HepG2 (cell line): Measurements from ENCODE around the gene ACTN4. TPM values are rescaled to one million over a fixed set of nuclear protein-coding genes. Genes with fewer than 3 reads are reported as not detected.

Experiments
- ATAC-seq: fragments of 200-7000 bp; cut with Tn5 transposase; 3 replicates; pipeline ENCODE4 v1.9.1; 2020; ENCODE audit warnings: mild to moderate bottlenecking, moderate library complexity
- BruUV-seq: library from RNA; stranded (reverse); fragments of 400-500 nt; replicated peaks from 2 replicates; lab custom pipeline; 2021; lab: Mats Ljungman, UMichigan
- CTCF ChIA-PET: fragments of 300-600 bp; formaldehyde crosslinking; extraction: SDS; loops from one replicate; lab custom pipeline; 2021; ENCODE audit warnings: low total read pairs, inconsistent platforms, low intra/inter-chr PET ratio; lab: Yijun Ruan, JAX
- POLR2A ChIA-PET: fragments of 350-600 bp; sonication (Branson Sonifier 250); formaldehyde crosslinking; loops from one replicate; lab custom pipeline; 2020; ENCODE audit warnings: antibody characterized with exemption, inconsistent platforms; lab: Yijun Ruan, JAX
- DNase-seq: peaks from one replicate; pipeline ENCODE4 v3.0.0-alpha.2; 2015; ENCODE audit warnings: low spot score
- FAIRE-seq: peaks from 3 replicates; lab custom pipeline; 2011; peaks lifted over from hg19 to GRCh38; lab: Jason Lieb, UNC
- H2AFZ ChIP-seq: one replicate; pipeline ENCODE4 v1.6.1; 2011; ENCODE audit warnings: low read length, inconsistent platforms
- H3K27ac ChIP-seq: fragments of 300-600 bp; 3 replicates; pipeline ENCODE4 v1.8.0; 2011; ENCODE audit warnings: mixed run types, mild to moderate bottlenecking, mixed read lengths, low read length, inconsistent platforms; ENCODE audit not compliant: insufficient read depth; ENCODE audit errors: extremely low read length
- H3K27me3 ChIP-seq, 2 experiments: fragments of 200-600 bp in 1 of 2; 2 replicates in 1 of 2; 3 replicates in 1 of 2; pipeline versions ENCODE4 v1.6.0 to v1.8.0; 2011; ENCODE audit warnings: low read length in 2 of 2, mild to moderate bottlenecking in 2 of 2, moderate library complexity in 2 of 2, inconsistent platforms in 1 of 2; ENCODE audit not compliant: insufficient read depth in 2 of 2, control insufficient read depth in 1 of 2
- H3K36me3 ChIP-seq, 2 experiments: fragments of 200-600 bp in 1 of 2; replicated peaks in 1 of 2; 2 replicates in 1 of 2; 3 replicates in 1 of 2; pipeline versions ENCODE4 v1.5.1 to v1.8.0; 2011; ENCODE audit warnings: low read length in 2 of 2, inconsistent platforms in 1 of 2; ENCODE audit not compliant: insufficient read depth in 2 of 2, control insufficient read depth in 1 of 2
- H3K4me1 ChIP-seq: 2 replicates; pipeline ENCODE4 v1.5.1; 2012; ENCODE audit warnings: low read length, inconsistent platforms; ENCODE audit not compliant: insufficient read depth
- H3K4me2 ChIP-seq: 2 replicates; pipeline ENCODE4 v1.6.0; 2011; ENCODE audit warnings: low read depth, low read length, inconsistent platforms
- H3K4me3 ChIP-seq, 3 experiments: fragments of 200-600 bp in 1 of 3; sonication (generic), shearing (Covaris generic) in 1 of 3; replicated peaks in 1 of 3; 2 replicates each; pipeline ENCODE4 v1.5.1; 2011 to 2016; ENCODE audit warnings: low read length in 3 of 3, inconsistent platforms in 2 of 3, low read depth in 2 of 3, mild to moderate bottlenecking in 2 of 3, control low read depth in 1 of 3, mixed read lengths in 1 of 3; ENCODE audit not compliant: insufficient read depth in 1 of 3
- H3K79me2 ChIP-seq: one replicate; pipeline ENCODE4 v1.6.1; 2011; ENCODE audit warnings: low read length, inconsistent platforms; ENCODE audit not compliant: insufficient read depth
- H3K9ac ChIP-seq: 2 replicates; pipeline ENCODE4 v1.6.0; 2011; ENCODE audit warnings: mild to moderate bottlenecking, low read depth, low read length, inconsistent platforms; ENCODE audit not compliant: insufficient read depth
- H3K9me3 ChIP-seq: 2 replicates; pipeline ENCODE4 v1.5.1; 2012; ENCODE audit warnings: mild to moderate bottlenecking, low read length
- H4K20me1 ChIP-seq: 2 replicates; pipeline ENCODE4 v1.6.0; 2011; ENCODE audit warnings: inconsistent platforms, mild to moderate bottlenecking, low read length, moderate library complexity; ENCODE audit not compliant: insufficient read depth
- ATM ChIP-seq: fragments of 450-650 bp; IDR thresholded peaks from 2 replicates; pipeline ENCODE4 v1.7.1; 2017; ENCODE audit warnings: mild to moderate bottlenecking, borderline replicate concordance
- CCAR2 ChIP-seq: fragments of 200-400 bp; formaldehyde crosslinking; optimal IDR thresholded peaks from 2 replicates; pipeline ENCODE3; 2018; ENCODE audit warnings: low read depth, mild to moderate bottlenecking, low read length, moderate library complexity
- KMT2B ChIP-seq: IDR thresholded peaks from 2 replicates; pipeline ENCODE4 v1.6.1; 2016; ENCODE audit warnings: missing genetic modification reagents, missing compliant biosample characterization
- MIXL1 ChIP-seq: IDR thresholded peaks from 2 replicates; pipeline ENCODE4 v1.6.1; 2016
- TMF1 ChIP-seq: sonication (generic); formaldehyde crosslinking; IDR thresholded peaks from 2 replicates; pipeline ENCODE4 v1.8.1; 2022; ENCODE audit warnings: low read depth, missing genetic modification reagents
- ZNF713 ChIP-seq: sonication (generic); formaldehyde crosslinking; IDR thresholded peaks from 2 replicates; pipeline ENCODE4 v1.4.0; 2020; ENCODE audit warnings: mild to moderate bottlenecking, missing genetic modification reagents
- WGBS: methylation state at CpG from one replicate; pipeline ENCODE4 v1.1.6; 2017; ENCODE audit warnings: low lambda C conversion rate; 5-methylcytosine and 5-hydroxymethylcytosine counted together
- in situ Hi-C: cut with HindIII; loops from 2 replicates; pipeline ENCODE4 v1.10.0; 2017; ENCODE audit warnings: low pct_unique_long_range_greater_than_20kb; ENCODE audit not compliant: extremely low pct_ligation_motif_present
- intact Hi-C: fragments of 100-400 bp; cut with micrococcal nuclease; formaldehyde crosslinking; loops from one replicate; pipeline ENCODE4 v1.10.0; 2022; ENCODE audit not compliant: unreplicated experiment
- polyA plus RNA-seq, 8 experiments: library from polyadenylated mRNA; depleted of rRNA in 3 of 8; stranded (reverse) in 7 of 8; unstranded in 1 of 8; fragments of >200 nt; fragmentation: Illumina TruSeq in 4 of 8; extraction: Trizol in 4 of 8; gene quantifications; 2 replicates each; pipeline versions ENCODE4 v1.2.1 to v1.2.3, GENCODE V29; 2011 to 2016; ENCODE audit warnings: low read depth in 4 of 8, missing spikeins in 1 of 8, mixed read lengths in 1 of 8; ENCODE audit not compliant: insufficient read depth in 1 of 8
- total RNA-seq, 5 experiments: library from RNA; depleted of rRNA; stranded (reverse); fragments of >200 nt; fragmentation: Illumina TruSeq; extraction: Trizol; gene quantifications; 2 replicates each; pipeline ENCODE4 v1.2.3, GENCODE V29; 2016; ENCODE audit warnings: low read depth in 1 of 5
- TF ChIP-seq, protein P1 (sequence below): sonication (generic); formaldehyde crosslinking; IDR thresholded peaks from 2 replicates; pipeline ENCODE4 v1.8.0; 2022; ENCODE audit warnings: missing genetic modification reagents, mild to moderate bottlenecking, borderline replicate concordance
- TF ChIP-seq, protein P2 (sequence below): sonication (generic); formaldehyde crosslinking; conservative IDR thresholded peaks from 2 replicates; pipeline ENCODE4 v1.5.0; 2020; ENCODE audit warnings: missing genetic modification reagents
- TF ChIP-seq, protein P3 (sequence below): sonication (generic); formaldehyde crosslinking; IDR thresholded peaks from 2 replicates; pipeline ENCODE4 v1.4.0; 2020; ENCODE audit warnings: mild to moderate bottlenecking, missing genetic modification reagents, borderline replicate concordance
- TF ChIP-seq, protein P4 (sequence below): sonication (generic); formaldehyde crosslinking; IDR thresholded peaks from 2 replicates; pipeline ENCODE4 v1.9.0; 2021; ENCODE audit warnings: missing genetic modification reagents, mild to moderate bottlenecking, borderline replicate concordance

The ACTN4 gene
- total and polyA plus RNA-seq, 2 of the 13 experiments (the other 11 are each of a cell fraction or from before 2014, with no cell fraction given): 171 to 192 TPM

DNA sequence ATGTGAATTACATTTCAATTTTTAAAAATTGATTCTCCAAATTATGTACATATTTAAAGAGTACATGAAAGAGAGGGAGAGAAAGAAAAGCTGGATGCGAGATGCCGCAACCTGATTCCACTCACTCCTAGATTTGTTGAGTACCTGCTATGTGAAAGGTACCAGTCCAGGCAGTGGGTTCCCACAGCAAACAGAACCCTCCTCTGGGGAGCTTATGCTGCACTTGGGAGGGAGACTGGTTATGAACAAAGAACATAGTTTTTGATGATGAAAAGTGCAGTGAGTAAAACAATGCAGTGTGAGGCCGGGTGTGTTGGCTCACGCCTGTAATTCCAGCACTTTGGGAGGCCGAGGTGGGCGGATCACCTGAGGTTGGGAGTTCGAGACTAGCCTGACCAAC is 43.4 kb downstream of the ACTN4 start:
- CTCF ChIA-PET: no interaction called here
- no peak overlapping the region for H3K27ac ChIP-seq
- intact Hi-C loops (no loop called here), in situ Hi-C loops (no loop called here)
- no peaks in the 10 kb centered on the region for H3K27me3 ChIP-seq
- BruUV-seq: no TSS peak
- no peak overlapping the region for H3K4me2 ChIP-seq
- H3K4me3 ChIP-seq: no peak overlapping the region
- TF ChIP-seq TMF1 (no peak), MIXL1 (CRISPR knock-in tag) (no peak), CCAR2 (no peak), ZNF713 (CRISPR knock-in tag) (no peak), ATM (no peak), KMT2B (CRISPR knock-in tag) (no peak)
- TF ChIP-seq, protein P1, sequence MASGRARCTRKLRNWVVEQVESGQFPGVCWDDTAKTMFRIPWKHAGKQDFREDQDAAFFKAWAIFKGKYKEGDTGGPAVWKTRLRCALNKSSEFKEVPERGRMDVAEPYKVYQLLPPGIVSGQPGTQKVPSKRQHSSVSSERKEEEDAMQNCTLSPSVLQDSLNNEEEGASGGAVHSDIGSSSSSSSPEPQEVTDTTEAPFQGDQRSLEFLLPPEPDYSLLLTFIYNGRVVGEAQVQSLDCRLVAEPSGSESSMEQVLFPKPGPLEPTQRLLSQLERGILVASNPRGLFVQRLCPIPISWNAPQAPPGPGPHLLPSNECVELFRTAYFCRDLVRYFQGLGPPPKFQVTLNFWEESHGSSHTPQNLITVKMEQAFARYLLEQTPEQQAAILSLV (CRISPR knock-in tag): no peak
- TF ChIP-seq, protein P2, sequence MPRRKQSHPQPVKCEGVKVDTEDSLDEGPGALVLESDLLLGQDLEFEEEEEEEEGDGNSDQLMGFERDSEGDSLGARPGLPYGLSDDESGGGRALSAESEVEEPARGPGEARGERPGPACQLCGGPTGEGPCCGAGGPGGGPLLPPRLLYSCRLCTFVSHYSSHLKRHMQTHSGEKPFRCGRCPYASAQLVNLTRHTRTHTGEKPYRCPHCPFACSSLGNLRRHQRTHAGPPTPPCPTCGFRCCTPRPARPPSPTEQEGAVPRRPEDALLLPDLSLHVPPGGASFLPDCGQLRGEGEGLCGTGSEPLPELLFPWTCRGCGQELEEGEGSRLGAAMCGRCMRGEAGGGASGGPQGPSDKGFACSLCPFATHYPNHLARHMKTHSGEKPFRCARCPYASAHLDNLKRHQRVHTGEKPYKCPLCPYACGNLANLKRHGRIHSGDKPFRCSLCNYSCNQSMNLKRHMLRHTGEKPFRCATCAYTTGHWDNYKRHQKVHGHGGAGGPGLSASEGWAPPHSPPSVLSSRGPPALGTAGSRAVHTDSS: no peak
- TF ChIP-seq, protein P3, sequence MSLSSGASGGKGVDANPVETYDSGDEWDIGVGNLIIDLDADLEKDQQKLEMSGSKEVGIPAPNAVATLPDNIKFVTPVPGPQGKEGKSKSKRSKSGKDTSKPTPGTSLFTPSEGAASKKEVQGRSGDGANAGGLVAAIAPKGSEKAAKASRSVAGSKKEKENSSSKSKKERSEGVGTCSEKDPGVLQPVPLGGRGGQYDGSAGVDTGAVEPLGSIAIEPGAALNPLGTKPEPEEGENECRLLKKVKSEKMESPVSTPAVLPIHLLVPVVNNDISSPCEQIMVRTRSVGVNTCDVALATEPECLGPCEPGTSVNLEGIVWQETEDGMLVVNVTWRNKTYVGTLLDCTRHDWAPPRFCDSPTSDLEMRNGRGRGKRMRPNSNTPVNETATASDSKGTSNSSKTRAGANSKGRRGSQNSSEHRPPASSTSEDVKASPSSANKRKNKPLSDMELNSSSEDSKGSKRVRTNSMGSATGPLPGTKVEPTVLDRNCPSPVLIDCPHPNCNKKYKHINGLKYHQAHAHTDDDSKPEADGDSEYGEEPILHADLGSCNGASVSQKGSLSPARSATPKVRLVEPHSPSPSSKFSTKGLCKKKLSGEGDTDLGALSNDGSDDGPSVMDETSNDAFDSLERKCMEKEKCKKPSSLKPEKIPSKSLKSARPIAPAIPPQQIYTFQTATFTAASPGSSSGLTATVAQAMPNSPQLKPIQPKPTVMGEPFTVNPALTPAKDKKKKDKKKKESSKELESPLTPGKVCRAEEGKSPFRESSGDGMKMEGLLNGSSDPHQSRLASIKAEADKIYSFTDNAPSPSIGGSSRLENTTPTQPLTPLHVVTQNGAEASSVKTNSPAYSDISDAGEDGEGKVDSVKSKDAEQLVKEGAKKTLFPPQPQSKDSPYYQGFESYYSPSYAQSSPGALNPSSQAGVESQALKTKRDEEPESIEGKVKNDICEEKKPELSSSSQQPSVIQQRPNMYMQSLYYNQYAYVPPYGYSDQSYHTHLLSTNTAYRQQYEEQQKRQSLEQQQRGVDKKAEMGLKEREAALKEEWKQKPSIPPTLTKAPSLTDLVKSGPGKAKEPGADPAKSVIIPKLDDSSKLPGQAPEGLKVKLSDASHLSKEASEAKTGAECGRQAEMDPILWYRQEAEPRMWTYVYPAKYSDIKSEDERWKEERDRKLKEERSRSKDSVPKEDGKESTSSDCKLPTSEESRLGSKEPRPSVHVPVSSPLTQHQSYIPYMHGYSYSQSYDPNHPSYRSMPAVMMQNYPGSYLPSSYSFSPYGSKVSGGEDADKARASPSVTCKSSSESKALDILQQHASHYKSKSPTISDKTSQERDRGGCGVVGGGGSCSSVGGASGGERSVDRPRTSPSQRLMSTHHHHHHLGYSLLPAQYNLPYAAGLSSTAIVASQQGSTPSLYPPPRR (CRISPR knock-in tag): no peak
- TF ChIP-seq, protein P4, sequence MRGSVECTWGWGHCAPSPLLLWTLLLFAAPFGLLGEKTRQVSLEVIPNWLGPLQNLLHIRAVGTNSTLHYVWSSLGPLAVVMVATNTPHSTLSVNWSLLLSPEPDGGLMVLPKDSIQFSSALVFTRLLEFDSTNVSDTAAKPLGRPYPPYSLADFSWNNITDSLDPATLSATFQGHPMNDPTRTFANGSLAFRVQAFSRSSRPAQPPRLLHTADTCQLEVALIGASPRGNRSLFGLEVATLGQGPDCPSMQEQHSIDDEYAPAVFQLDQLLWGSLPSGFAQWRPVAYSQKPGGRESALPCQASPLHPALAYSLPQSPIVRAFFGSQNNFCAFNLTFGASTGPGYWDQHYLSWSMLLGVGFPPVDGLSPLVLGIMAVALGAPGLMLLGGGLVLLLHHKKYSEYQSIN (CRISPR knock-in tag): no peak
- H3K9ac ChIP-seq: no peak overlapping the region
- WGBS: 96% methylated on average over 7 of the region's 7 CpGs
- H4K20me1 ChIP-seq: peaks cover 18% of the 10 kb centered on the region; the same call in 1 of the 2 replicates
- no peak for ATAC-seq
- FAIRE-seq: no peak
- peaks cover 22 to 47% of the 10 kb centered on the region in 2 experiments for H3K36me3 ChIP-seq
- no peaks in the 10 kb centered on the region for H3K9me3 ChIP-seq
- H3K4me1 ChIP-seq: peaks cover 100% of the 10 kb centered on the region
- H2AFZ ChIP-seq: no peak overlapping the region
- peaks cover 95% of the 10 kb centered on the region for H3K79me2 ChIP-seq
- POLR2A ChIA-PET: interaction anchor here (2.4 to 3.0 kb wide), 2 partner anchors 10 to 43 kb away, joined by 9 to 10 read pairs; partner anchors contain the start of gene ACTN4
- no peak for DNase-seq
